ENCODE measurements around the gene ZSCAN16.

The ZSCAN16 gene

GRCh38 chr6:28172006-28172405, 47.6 kb downstream of the ZSCAN16 start:
- DNase-seq (ENCODE audit: low read depth): no peak

- DNase-seq (ENCODE audit: low read depth): no peak
These were observed 52.0 kb downstream of the ZSCAN16 start for GRCh38 chr6:28176373-28176772.
